ENCODE results near the gene NEIL1. TPM values are rescaled to one million over a fixed set of nuclear protein-coding genes. Genes with fewer than 3 reads are reported as not detected.
"Not testable (repeated sequence)": the region's sequence is repeated elsewhere in the genome, so short reads cannot be mapped to it uniquely, and the experiment has no call there.

The NEIL1 gene
- total RNA-seq, 1 donor from 2014 or later = 34.0 TPM

DNA sequence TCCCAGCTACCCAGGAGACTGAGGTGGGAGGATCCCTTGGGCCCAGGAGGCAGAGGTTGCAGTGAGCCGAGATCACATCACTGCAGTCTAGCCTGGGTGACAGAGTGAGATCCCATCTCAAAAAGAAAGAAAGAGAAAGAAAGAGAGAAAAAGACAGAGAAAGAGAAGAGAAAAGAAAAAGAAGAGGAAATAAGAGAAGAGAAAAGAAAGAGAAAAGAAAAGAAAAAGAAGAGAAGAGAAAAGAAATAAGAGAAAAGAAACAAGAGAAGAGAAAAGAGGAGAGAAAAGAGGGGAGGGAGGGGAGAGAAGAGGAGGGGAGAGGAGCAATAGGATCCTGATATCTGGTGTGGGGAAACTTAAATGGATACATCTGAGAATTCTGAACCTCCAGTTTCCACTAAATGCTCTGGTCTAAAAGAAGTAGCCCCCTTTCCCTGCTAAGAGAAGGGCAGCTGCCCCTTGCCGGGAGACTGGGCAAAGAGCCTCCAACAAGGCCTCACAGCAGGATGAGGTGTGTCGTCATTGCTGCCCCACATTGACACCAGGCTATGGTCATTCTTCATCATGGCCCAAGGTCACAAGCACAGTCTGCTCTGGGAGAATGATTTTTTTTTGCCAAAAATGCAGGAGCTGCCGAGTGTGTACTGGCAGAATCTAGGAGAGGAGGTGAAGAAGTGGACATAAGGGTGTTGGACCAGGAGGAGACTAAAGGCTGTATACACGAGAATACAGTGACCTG is 32.1 kb upstream of the NEIL1 start:
- H3K4me1 Mint-ChIP-seq (ENCODE audit: unreplicated experiment) = peaks cover 3% of the 10 kb centered on the region
- no peaks in the 10 kb centered on the region for H3K9me3 Mint-ChIP-seq (ENCODE audit: unreplicated experiment)
- no peak for DNase-seq (ENCODE audit: extremely low spot score, unreplicated experiment)
- H3K4me3 Mint-ChIP-seq (ENCODE audit: unreplicated experiment) = no peak overlapping the region
- no peaks in the 10 kb centered on the region for H3K36me3 Mint-ChIP-seq (ENCODE audit: unreplicated experiment)
- TF ChIP-seq, protein P1, sequence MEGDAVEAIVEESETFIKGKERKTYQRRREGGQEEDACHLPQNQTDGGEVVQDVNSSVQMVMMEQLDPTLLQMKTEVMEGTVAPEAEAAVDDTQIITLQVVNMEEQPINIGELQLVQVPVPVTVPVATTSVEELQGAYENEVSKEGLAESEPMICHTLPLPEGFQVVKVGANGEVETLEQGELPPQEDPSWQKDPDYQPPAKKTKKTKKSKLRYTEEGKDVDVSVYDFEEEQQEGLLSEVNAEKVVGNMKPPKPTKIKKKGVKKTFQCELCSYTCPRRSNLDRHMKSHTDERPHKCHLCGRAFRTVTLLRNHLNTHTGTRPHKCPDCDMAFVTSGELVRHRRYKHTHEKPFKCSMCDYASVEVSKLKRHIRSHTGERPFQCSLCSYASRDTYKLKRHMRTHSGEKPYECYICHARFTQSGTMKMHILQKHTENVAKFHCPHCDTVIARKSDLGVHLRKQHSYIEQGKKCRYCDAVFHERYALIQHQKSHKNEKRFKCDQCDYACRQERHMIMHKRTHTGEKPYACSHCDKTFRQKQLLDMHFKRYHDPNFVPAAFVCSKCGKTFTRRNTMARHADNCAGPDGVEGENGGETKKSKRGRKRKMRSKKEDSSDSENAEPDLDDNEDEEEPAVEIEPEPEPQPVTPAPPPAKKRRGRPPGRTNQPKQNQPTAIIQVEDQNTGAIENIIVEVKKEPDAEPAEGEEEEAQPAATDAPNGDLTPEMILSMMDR (IDR thresholded peaks at IDR 0.05) = no peak
- no peak overlapping the region for H3K27ac Mint-ChIP-seq (ENCODE audit: unreplicated experiment)
- peaks cover 34% of the 10 kb centered on the region for H3K27me3 Mint-ChIP-seq (ENCODE audit: unreplicated experiment)

DNA sequence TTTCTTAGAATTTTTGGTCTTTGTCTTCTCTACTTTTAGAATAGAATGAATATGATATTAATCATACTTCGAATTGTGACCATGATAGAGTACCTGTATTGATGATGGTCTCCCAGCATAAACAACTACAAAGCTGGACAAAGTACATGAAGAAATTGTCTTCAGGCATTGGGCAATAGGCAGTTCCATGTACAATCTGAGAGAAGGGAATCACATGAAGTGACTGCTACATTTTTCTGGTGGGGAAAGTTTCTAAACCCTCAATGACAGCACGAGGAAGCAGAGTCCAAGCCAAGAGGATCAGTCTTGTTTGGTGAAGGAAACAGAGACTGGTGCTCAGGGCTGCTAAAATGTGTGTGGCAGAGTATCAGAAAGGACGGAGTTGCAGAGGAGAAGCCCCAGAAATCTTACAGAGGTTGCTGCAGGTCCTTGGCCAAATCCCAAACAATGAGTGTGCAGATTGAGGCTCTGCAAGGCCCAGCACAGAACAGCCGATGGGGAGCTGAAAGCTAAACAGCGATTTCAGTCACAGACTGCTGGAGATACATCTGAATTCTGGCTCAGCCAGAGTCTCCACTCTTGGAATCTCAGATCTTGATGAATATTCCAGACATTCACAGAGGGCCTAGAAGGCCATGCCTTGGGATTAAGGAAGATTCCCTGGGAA is 27.5 kb upstream of the NEIL1 start:
- not testable (repeated sequence) for H3K9me3 Mint-ChIP-seq (ENCODE audit: unreplicated experiment); DNase-seq (ENCODE audit: extremely low spot score, unreplicated experiment); H3K4me3 Mint-ChIP-seq (ENCODE audit: unreplicated experiment); H3K4me1 Mint-ChIP-seq (ENCODE audit: unreplicated experiment); H3K27ac Mint-ChIP-seq (ENCODE audit: unreplicated experiment); H3K36me3 Mint-ChIP-seq (ENCODE audit: unreplicated experiment)
- H3K27me3 Mint-ChIP-seq (ENCODE audit: unreplicated experiment) = peaks cover 51% of the 10 kb centered on the region

DNA sequence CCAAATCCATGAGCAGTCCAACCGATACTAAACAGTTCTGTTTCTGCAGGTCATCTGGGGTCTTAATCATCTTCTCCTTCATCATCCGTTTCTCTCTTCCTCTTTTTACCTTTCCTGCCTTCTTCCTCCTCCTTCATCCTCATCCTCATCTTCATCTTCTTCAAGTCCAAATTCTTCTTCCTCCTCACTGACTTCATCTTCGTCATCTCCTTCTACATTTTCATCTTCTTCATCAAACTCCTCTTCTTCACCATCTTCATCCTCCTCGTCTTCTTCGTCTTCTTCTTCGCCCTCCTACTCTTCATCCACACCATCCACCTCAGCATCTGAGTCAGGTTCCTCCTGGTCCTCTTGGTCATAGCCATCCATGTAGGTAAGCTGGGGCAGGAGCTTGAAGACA is 25.1 kb upstream of the NEIL1 start:
- peaks cover 2% of the 10 kb centered on the region for H3K36me3 Mint-ChIP-seq (ENCODE audit: unreplicated experiment)
- H3K9me3 Mint-ChIP-seq (ENCODE audit: unreplicated experiment) = no peaks in the 10 kb centered on the region
- peaks cover 49% of the 10 kb centered on the region for H3K27me3 Mint-ChIP-seq (ENCODE audit: unreplicated experiment)
- DNase-seq (ENCODE audit: extremely low spot score, unreplicated experiment) = no peak
- H3K27ac Mint-ChIP-seq (ENCODE audit: unreplicated experiment) = no peak overlapping the region
- TF ChIP-seq, protein P1 (IDR thresholded peaks at IDR 0.05) = no peak
- no peak overlapping the region for H3K4me3 Mint-ChIP-seq (ENCODE audit: unreplicated experiment)
- no peaks in the 10 kb centered on the region for H3K4me1 Mint-ChIP-seq (ENCODE audit: unreplicated experiment)

DNA sequence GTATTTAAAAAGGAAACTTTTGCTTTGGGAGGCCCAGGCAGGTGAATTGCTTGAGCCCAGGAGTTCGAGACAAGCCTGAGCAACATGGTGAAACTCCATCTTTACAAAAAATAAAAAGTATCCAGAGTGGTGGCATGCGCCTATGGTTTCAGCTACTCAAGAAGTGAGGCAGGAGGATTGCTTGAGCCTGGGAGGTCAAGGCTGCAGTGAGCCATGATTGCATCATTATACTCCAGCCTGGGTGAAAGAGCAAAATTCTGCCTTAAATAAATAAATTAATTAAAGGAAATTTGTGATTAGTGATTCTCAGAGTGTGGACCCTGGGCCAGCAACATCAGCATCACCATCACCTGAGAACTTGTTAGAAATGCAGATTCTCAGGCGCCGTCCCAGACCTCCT is 20.9 kb upstream of the NEIL1 start:
- TF ChIP-seq, protein P1 (IDR thresholded peaks at IDR 0.05) = no peak
- H3K4me3 Mint-ChIP-seq (ENCODE audit: unreplicated experiment) = no peak overlapping the region
- DNase-seq (ENCODE audit: extremely low spot score, unreplicated experiment) = no peak
- no peaks in the 10 kb centered on the region for H3K9me3 Mint-ChIP-seq (ENCODE audit: unreplicated experiment)
- H3K27me3 Mint-ChIP-seq (ENCODE audit: unreplicated experiment) = peaks cover 27% of the 10 kb centered on the region
- no peaks in the 10 kb centered on the region for H3K4me1 Mint-ChIP-seq (ENCODE audit: unreplicated experiment)
- H3K36me3 Mint-ChIP-seq (ENCODE audit: unreplicated experiment) = peaks cover 2% of the 10 kb centered on the region
- no peak overlapping the region for H3K27ac Mint-ChIP-seq (ENCODE audit: unreplicated experiment)

DNA sequence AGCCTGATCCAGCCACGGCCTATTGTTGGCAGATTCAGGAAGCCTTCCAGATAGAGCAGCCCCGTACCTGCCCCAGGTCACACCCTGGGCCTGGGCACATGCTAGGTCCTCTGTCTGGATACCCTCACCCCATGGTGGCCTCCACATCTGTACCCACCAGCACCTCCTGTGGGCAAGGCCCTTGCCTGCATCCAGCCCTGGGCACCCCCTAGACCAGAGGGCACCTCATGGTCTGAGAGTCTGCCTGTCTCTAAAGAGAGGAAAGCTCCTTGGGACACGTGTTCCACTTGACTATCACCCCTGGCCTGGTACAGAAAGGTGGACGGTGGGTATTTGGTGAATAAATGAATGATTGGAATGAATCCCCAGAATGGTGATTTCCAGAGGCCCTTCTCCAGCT is 19.8 kb upstream of the NEIL1 start:
- Mint-ChIP-seq H3K4me1 (ENCODE audit: unreplicated experiment) (no peaks in the 10 kb centered on the region), H3K36me3 (ENCODE audit: unreplicated experiment) (no peaks in the 10 kb centered on the region)

More for the DNA sequence above, 19.8 kb upstream of the NEIL1 start:
- H3K4me3 Mint-ChIP-seq (ENCODE audit: unreplicated experiment) = no peak overlapping the region
- TF ChIP-seq, protein P1 (IDR thresholded peaks at IDR 0.05) = no peak
- H3K27ac Mint-ChIP-seq (ENCODE audit: unreplicated experiment) = no peak overlapping the region
- peaks cover 19% of the 10 kb centered on the region for H3K27me3 Mint-ChIP-seq (ENCODE audit: unreplicated experiment)
- DNase-seq (ENCODE audit: extremely low spot score, unreplicated experiment) = no peak
- H3K9me3 Mint-ChIP-seq (ENCODE audit: unreplicated experiment) = no peaks in the 10 kb centered on the region

Measured in osteocyte (in vitro differentiated cells).